GM11168 (cell line): ENCODE data around the gene FRMD4B.

Source experiments
- in situ Hi-C: fragments of 300-500 bp; cut with MboI; formaldehyde crosslinking; loops from one replicate; pipeline ENCODE4 v1.12.0; 2022; ENCODE audit warnings: low sequenced_read_pairs; ENCODE audit not compliant: unreplicated experiment

The FRMD4B gene

GRCh38 chr3:69370156-69370883, 15.6 kb downstream of the FRMD4B start:
- in situ Hi-C loops = no loop called here

GRCh38 chr3:69368129-69368741, 17.7 kb downstream of the FRMD4B start:
- in situ Hi-C loops = no loop called here

DNA sequence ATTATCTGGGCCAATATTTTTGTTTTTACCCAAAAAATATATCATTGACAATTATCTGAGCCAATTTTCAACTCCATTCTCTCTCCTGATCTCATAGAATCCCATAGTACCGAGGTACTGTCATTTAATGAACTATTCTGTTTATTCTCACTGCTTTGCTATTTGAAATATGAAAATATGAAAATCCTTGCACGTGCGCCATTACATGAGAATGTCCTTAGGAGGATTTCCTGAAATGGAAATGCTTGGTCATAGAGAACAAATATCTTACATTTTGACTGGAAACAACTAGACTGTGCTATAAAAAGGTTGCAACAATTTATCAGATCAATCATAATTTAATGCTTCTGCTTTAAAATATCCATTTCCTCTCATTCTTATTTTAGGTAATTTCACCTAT, 18.3 kb downstream of the FRMD4B start:
- in situ Hi-C loops = no loop called here

GRCh38 chr3:69364354-69364753, 21.5 kb downstream of the FRMD4B start:
- in situ Hi-C loops = no loop called here

DNA sequence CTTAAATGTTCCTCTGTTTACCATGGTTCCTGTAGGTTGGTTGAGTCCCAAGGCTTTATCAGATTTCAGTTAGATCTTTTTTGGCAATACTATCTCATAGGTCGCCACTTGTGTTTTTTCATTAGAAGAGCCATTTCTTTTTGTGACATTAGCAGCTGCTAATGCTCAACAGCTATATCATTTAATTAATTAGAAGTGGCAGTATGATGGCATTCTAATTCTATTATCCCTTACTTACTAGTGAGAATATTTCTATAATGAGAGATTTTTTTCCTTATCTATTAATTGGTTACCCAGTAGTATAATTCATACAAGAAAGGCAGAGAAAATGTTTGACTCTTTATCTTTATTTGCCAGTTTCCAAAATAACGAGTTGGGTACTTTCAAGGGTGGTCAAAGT, 25.2 kb downstream of the FRMD4B start:
- in situ Hi-C loops = no loop called here

DNA sequence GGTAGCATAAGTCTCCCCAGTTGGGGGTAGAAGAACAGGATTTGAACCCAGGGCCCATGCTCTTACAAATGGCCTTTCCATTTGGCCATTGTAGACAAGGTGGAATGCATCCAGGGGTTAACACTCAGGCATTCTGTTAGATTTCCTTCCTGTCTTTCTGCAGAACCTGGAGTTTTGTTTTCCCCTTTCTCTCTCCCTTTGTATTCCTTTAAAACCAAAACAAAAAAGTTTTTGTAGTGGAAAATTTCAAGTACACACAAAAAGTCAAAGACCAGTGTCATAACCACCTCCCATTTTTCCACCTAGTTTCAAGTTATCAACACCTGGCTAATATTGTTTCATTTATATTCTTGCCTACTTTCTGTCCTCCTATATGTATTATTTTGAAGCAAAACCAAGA, 26.0 kb downstream of the FRMD4B start:
- in situ Hi-C loops = no loop called here

DNA sequence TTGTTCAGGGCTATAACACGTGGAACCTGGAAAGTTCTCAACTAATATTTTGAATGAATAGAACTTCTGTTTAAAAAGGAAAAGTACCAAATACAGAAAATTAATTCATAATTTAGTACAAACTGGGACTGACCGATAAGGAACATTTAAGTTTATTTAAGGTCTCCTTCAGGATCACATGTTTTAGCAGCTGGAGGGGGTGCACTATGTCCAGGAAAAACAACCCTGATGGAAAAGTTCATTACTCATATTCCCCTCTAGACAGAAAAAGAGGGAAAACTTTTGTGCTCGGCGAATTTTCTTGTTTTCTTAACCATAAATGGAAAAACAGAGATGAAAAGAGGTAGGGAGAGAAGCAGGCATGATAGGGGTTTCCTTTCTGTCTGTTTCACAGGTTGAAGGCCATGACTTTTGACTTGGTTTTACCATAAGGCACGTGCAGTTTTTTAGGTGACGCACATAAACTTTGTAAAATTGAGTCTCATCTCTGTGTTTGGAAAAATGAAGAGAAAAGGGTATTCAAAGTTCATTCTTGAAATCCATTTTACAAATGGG, 26.5 kb downstream of the FRMD4B start:
- in situ Hi-C loops = no loop called here

DNA sequence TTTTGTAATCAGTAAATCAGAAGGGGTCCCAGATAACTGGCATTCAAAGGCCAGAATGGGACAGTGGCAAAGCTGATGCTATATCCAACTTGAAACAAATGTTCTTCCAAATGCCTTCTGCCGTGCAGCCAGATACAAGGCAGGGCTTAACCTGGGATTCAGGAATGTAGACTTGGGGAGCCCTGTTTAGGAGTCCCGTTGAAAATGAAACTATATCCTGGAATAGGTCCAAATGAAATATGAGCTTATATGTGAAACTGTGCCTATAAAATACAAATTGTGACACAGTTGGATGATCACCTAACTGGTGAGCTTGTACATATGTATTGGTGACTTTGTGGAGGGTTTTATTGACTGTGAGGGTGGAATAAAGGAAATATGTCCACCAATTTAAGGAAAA, 28.7 kb downstream of the FRMD4B start:
- in situ Hi-C loops = no loop called here

GRCh38 chr3:69354948-69355347, 30.9 kb downstream of the FRMD4B start:
- in situ Hi-C loops = no loop called here

DNA sequence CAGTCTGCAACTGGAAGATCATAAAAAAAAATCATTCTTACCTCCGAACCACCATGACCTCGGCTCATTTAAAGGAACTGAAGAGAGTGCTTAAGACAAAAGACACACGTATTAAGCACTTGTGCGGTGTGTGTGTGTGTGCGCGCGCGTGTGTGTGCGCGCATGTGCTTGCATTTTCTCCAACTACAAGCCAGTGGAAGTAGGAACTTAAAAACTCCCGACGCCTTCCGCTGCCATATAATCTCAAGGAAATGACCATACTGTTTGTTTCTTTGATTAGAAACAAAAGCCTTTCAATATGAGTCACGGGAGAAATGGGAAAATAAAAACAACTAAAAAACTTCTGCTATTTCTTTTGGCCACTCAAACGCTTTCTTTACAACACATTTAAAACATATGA, 32.4 kb downstream of the FRMD4B start:
- in situ Hi-C loops = no loop called here

DNA sequence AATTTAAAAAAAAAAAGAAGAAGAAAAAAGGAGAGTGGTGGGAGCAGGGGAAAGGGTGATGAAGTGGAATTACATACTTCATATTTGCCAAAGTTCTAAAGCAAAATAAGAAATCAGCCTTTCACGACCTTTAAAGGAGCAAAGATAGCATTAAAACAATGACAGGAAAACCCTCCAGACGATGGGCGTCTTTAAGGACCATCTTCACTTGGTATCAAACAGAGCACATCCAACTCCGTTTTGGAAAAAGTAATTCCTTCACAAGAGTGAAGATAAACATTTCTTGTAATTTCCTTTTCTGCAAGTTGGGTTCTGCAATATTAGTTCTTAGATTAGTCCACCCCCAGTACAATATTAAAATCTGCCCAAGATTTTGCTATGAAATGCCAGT, 32.8 kb downstream of the FRMD4B start:
- in situ Hi-C loops = no loop called here

GRCh38 chr3:69352305-69353087, 33.4 kb downstream of the FRMD4B start:
- in situ Hi-C loops = no loop called here

GRCh38 chr3:69343875-69344274, 42.0 kb downstream of the FRMD4B start:
- in situ Hi-C loops = no loop called here

GRCh38 chr3:69342074-69342473, 43.8 kb downstream of the FRMD4B start:
- in situ Hi-C loops = no loop called here

DNA sequence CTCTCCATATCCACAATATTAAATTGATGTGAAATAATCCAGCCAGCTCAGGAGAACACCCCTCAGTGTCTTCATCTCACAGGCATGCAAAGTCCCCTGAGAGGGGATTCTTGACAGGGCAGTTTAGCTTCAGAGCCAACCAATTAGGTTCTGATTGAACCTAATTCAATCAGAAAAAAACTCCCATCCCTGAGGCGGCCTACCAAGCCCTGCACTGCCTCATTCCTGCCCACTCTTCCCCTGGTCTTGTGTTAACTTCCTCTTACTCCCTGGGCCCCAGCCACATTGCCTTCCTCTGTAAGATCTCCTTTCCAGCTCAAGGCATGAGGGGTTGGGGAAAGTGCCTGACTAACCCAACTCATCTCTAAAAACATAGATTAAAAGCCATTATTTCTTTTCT, 46.1 kb downstream of the FRMD4B start:
- in situ Hi-C loops = no loop called here

- in situ Hi-C loops = no loop called here
These were observed 47.0 kb downstream of the FRMD4B start for GRCh38 chr3:69338911-69339310.

- in situ Hi-C loops = no loop called here
These were observed 53.0 kb downstream of the FRMD4B start for GRCh38 chr3:69332934-69333333.

GRCh38 chr3:69330891-69331400, 54.9 kb downstream of the FRMD4B start:
- in situ Hi-C loops = no loop called here

DNA sequence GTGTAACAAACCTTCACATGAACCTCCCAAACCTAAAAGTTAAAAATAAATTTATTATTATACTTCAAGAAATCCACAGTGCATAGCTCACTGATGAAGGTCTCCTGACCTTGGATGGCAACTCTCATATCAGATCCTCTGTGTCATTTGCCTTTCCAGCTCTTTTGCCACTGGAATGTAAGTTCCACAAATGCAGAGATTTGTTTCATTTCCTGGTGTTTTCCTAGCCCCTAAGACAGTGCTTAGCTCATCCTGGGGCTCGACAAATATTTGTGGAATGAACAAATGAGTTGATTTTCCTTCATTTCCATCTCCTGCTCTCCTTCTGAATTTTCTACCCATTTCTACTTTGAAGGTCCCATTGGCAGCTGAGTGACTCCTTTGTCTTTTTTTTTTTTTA, 56.0 kb downstream of the FRMD4B start:
- in situ Hi-C loops = no loop called here

DNA sequence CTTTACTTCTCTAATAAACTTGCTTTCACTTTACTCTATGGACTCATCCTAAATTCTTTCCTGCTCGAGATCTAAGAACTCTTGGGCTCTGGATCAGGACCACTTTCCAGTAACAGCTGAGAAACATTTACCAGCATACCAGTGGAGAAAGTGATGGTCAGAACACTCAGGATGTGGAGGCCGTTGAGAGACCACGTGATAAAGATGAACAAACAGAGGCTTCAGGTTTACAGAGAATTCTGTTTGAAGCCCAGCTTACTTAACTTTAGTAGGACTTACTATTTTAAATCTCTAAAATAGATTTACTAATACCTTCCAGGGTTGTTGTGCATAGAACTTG, 57.0 kb downstream of the FRMD4B start:
- in situ Hi-C loops = no loop called here
